Cardiac fibroblast (primary cell): Measurements from ENCODE around the gene CRYBG2.
"Not testable (repeated sequence)": the region's sequence is repeated elsewhere in the genome, so short reads cannot be mapped to it uniquely, and the experiment has no call there.

ENCODE experiments used
- DNase-seq, 2 donors: peaks; one replicate each; pipeline versions ENCODE4 v3.0.0 to v3.0.0-alpha.2; 2010; ENCODE audit warnings: low read depth in 2 of 2
- H3K4me3 ChIP-seq, 2 donors: replicated peaks in 1 of 2; 1 replicate in 1 of 2; 2 replicates in 1 of 2; pipeline ENCODE4 v1.5.1; 2011; ENCODE audit warnings: low read depth in 2 of 2, low read length in 2 of 2, mild to moderate bottlenecking in 2 of 2, moderate library complexity in 1 of 2
- CTCF ChIP-seq: IDR thresholded peaks from one replicate; pipeline ENCODE4 v1.5.1; 2011; ENCODE audit warnings: low read depth, mild to moderate bottlenecking, low read length, inconsistent platforms

Gene CRYBG2

GRCh38 chr1:26376050-26376449 is 22.1 kb upstream of the CRYBG2 start:
- TF ChIP-seq CTCF: no peak
- no peak overlapping the region for H3K4me3 ChIP-seq
- no peak for DNase-seq

- DNase-seq: no peak
- H3K4me3 ChIP-seq: no peak overlapping the region
- no peak for TF ChIP-seq CTCF
Measured at GRCh38 chr1:26375081-26375480, 21.2 kb upstream of the CRYBG2 start.

GRCh38 chr1:26374361-26374760 is 20.4 kb upstream of the CRYBG2 start:
- DNase-seq: peak in 1 of 2 donors; percentile 29
- H3K4me3 ChIP-seq: not testable (repeated sequence)

- TF ChIP-seq CTCF: no peak
- no peak for DNase-seq
- no peak overlapping the region for H3K4me3 ChIP-seq
Measured at GRCh38 chr1:26373789-26374188, 19.9 kb upstream of the CRYBG2 start.

- no peak overlapping the region for H3K4me3 ChIP-seq
- TF ChIP-seq CTCF: no peak
- DNase-seq: no peak
Measured at GRCh38 chr1:26373281-26373680, 19.4 kb upstream of the CRYBG2 start.

GRCh38 chr1:26372611-26373010 is 18.7 kb upstream of the CRYBG2 start, which contains the start of gene ZNF683:
Gene ZNF683, minus strand, starts transcription at chr1:26372750. Its CDS starts 4,179 bp downstream, at chr1:26368571.
- not testable (repeated sequence) for H3K4me3 ChIP-seq

GRCh38 chr1:26372039-26372438 is 18.1 kb upstream of the CRYBG2 start:
- DNase-seq: no peak
- no peak for TF ChIP-seq CTCF
- H3K4me3 ChIP-seq: no peak overlapping the region

More at GRCh38 chr1:26372611-26373010, 18.7 kb upstream of the CRYBG2 start, which contains the start of gene ZNF683:
- DNase-seq: not testable (repeated sequence)

- no peak for DNase-seq
- no peak overlapping the region for H3K4me3 ChIP-seq
- TF ChIP-seq CTCF: no peak
Measured at GRCh38 chr1:26370591-26371382, 16.9 kb upstream of the CRYBG2 start.
